H1 (cell line): ENCODE results near the gene FAM13C. TPM values are rescaled to one million over a fixed set of nuclear protein-coding genes. Genes with fewer than 3 reads are reported as not detected.

Experiments used
- CTCF ChIA-PET: fragments of 300-600 bp; sonication (Branson Sonifier 250); formaldehyde crosslinking; loops from one replicate; lab custom pipeline; 2021; ENCODE audit not compliant: partially characterized antibody; lab: Charles Lee
- POLR2A ChIA-PET: fragments of 300-600 bp; sonication (Branson Sonifier 250); formaldehyde crosslinking; loops from one replicate; lab custom pipeline; 2021; ENCODE audit warnings: inconsistent platforms; ENCODE audit not compliant: partially characterized antibody; lab: Charles Lee
- DNase-seq, 2 experiments: peaks; one replicate each; pipeline versions ENCODE4 v3.0.0 to v3.0.0-alpha.2; 2010 to 2022; ENCODE audit warnings: low spot score in 2 of 2, low read depth in 1 of 2, mixed read lengths in 1 of 2
- FAIRE-seq: peaks from 2 replicates; lab custom pipeline; 2011; peaks lifted over from hg19 to GRCh38; lab: Jason Lieb, UNC
- H2AFZ ChIP-seq: 2 replicates; pipeline ENCODE4 v1.8.1; 2012; ENCODE audit warnings: low read length, inconsistent platforms
- H2AK5ac ChIP-seq: 2 replicates; pipeline ENCODE4 v1.6.1; 2013; ENCODE audit warnings: low read depth, low read length
- H2BK120ac ChIP-seq: replicated peaks from 2 replicates; pipeline ENCODE3; 2013; ENCODE audit warnings: low read depth, low read length, inconsistent platforms
- H2BK12ac ChIP-seq: 2 replicates; pipeline ENCODE4 v1.6.1; 2013; ENCODE audit warnings: low read depth, low read length
- H2BK15ac ChIP-seq: 2 replicates; pipeline ENCODE4 v1.6.1; 2013; ENCODE audit warnings: low read length
- H2BK20ac ChIP-seq: 2 replicates; pipeline ENCODE4 v1.6.1; 2013; ENCODE audit warnings: low read length
- H2BK5ac ChIP-seq: 2 replicates; pipeline ENCODE4 v1.6.1; 2013; ENCODE audit warnings: low read depth, low read length
- H3K14ac ChIP-seq: 2 replicates; pipeline ENCODE4 v1.6.1; 2013; ENCODE audit warnings: inconsistent platforms; ENCODE audit not compliant: insufficient read length
- H3K18ac ChIP-seq: 2 replicates; pipeline ENCODE4 v1.6.1; 2013; ENCODE audit warnings: low read length; ENCODE audit errors: extremely low read depth
- H3K23ac ChIP-seq: 2 replicates; pipeline ENCODE4 v1.6.1; 2013; ENCODE audit warnings: inconsistent platforms; ENCODE audit not compliant: insufficient read length
- H3K23me2 ChIP-seq: 2 replicates; pipeline ENCODE4 v1.6.1; 2013; ENCODE audit warnings: low read depth, low read length
- H3K27ac ChIP-seq: 2 replicates; pipeline ENCODE4 v1.6.1; 2011; ENCODE audit warnings: low read depth, low read length, inconsistent platforms
- H3K27me3 ChIP-seq, 4 experiments: replicated peaks in 1 of 4; 1 replicate in 1 of 4; 2 replicates in 3 of 4; pipeline versions ENCODE4 v1.6.1 to v1.8.1; 2011 to 2013; ENCODE audit warnings: low read length in 3 of 4, mild to moderate bottlenecking in 3 of 4, inconsistent platforms in 2 of 4, mixed read lengths in 2 of 4, moderate library complexity in 1 of 4; ENCODE audit not compliant: control insufficient read depth in 3 of 4, insufficient read depth in 3 of 4; ENCODE audit errors: extremely low read depth in 1 of 4
- H3K36me3 ChIP-seq, 4 experiments: 2 replicates each; pipeline versions ENCODE4 v1.6.1 to v1.8.1; 2011 to 2013; ENCODE audit warnings: mild to moderate bottlenecking in 4 of 4, low read length in 3 of 4, moderate library complexity in 2 of 4, control low read depth in 1 of 4, inconsistent platforms in 1 of 4; ENCODE audit not compliant: insufficient read depth in 4 of 4, control insufficient read depth in 2 of 4
- H3K4ac ChIP-seq: replicated peaks from 2 replicates; pipeline ENCODE3; 2013; ENCODE audit warnings: low read length, low read depth, mixed read lengths, inconsistent platforms; ENCODE audit not compliant: insufficient read length
- H3K4me1 ChIP-seq, 4 experiments: replicated peaks in 1 of 4; 1 replicate in 1 of 4; 2 replicates in 3 of 4; pipeline versions ENCODE4 v1.6.1 to v1.8.1; 2011 to 2013; ENCODE audit warnings: low read length in 3 of 4, inconsistent platforms in 2 of 4, mixed read lengths in 1 of 4; ENCODE audit not compliant: insufficient read depth in 4 of 4, control insufficient read depth in 3 of 4
- H3K4me2 ChIP-seq, 2 experiments: 2 replicates each; pipeline versions ENCODE4 v1.6.1 to v1.8.1; 2011 to 2013; ENCODE audit warnings: low read depth in 2 of 2, low read length in 2 of 2, control low read depth in 1 of 2, inconsistent platforms in 1 of 2, mild to moderate bottlenecking in 1 of 2; ENCODE audit not compliant: insufficient read depth in 1 of 2
- H3K4me3 ChIP-seq, 4 experiments: fragments of 200-600, 300-600 bp in 1 of 4; sonication (generic), shearing (Covaris generic), sonication (Bioruptor Twin) in 1 of 4; 2 replicates each; pipeline versions ENCODE4 v1.5.1 to v1.8.1; 2011 to 2016; ENCODE audit warnings: low read length in 4 of 4, low read depth in 3 of 4, control low read depth in 2 of 4, inconsistent platforms in 2 of 4, mild to moderate bottlenecking in 2 of 4, mixed read lengths in 1 of 4, moderate library complexity in 1 of 4; ENCODE audit not compliant: insufficient read depth in 2 of 4; ENCODE audit errors: extremely low read depth in 1 of 4
- H3K56ac ChIP-seq: replicated peaks from 2 replicates; pipeline ENCODE3; 2013; ENCODE audit warnings: low read depth, mild to moderate bottlenecking, mixed read lengths, low read length, inconsistent platforms; ENCODE audit not compliant: insufficient read length
- H3K79me1 ChIP-seq: 2 replicates; pipeline ENCODE4 v1.6.1; 2013; ENCODE audit warnings: low read depth, low read length, control low read depth
- H3K79me2 ChIP-seq, 2 experiments: 2 replicates each; pipeline versions ENCODE4 v1.6.1 to v1.8.1; 2012 to 2013; ENCODE audit warnings: low read length in 2 of 2, mild to moderate bottlenecking in 2 of 2, inconsistent platforms in 1 of 2; ENCODE audit not compliant: insufficient read depth in 2 of 2, control insufficient read depth in 1 of 2
- H3K9ac ChIP-seq, 4 experiments: replicated peaks in 1 of 4; 1 replicate in 1 of 4; 2 replicates in 3 of 4; pipeline versions ENCODE4 v1.6.1 to v1.8.1; 2011 to 2013; ENCODE audit warnings: low read depth in 3 of 4, low read length in 3 of 4, control low read depth in 2 of 4, mild to moderate bottlenecking in 2 of 4, moderate library complexity in 2 of 4, inconsistent platforms in 1 of 4; ENCODE audit errors: extremely low read depth in 1 of 4
- H3K9me3 ChIP-seq, 2 experiments: 2 replicates each; pipeline versions ENCODE4 v1.6.1 to v1.8.1; 2012 to 2013; ENCODE audit warnings: mild to moderate bottlenecking in 2 of 2, moderate library complexity in 2 of 2, control low read depth in 1 of 2, inconsistent platforms in 1 of 2, low read depth in 1 of 2, low read length in 1 of 2, mixed read lengths in 1 of 2; ENCODE audit not compliant: insufficient read depth in 2 of 2
- H4K20me1 ChIP-seq, 2 experiments: replicated peaks in 1 of 2; 2 replicates each; pipeline versions ENCODE3 to v1.8.1; 2011 to 2013; ENCODE audit warnings: inconsistent platforms in 2 of 2, low read length in 2 of 2, mild to moderate bottlenecking in 1 of 2; ENCODE audit not compliant: insufficient read depth in 2 of 2, control insufficient read depth in 1 of 2
- H4K5ac ChIP-seq: 2 replicates; pipeline ENCODE4 v1.6.1; 2013; ENCODE audit warnings: low read length, low read depth, mixed read lengths, inconsistent platforms; ENCODE audit not compliant: insufficient read length
- H4K8ac ChIP-seq: 2 replicates; pipeline ENCODE4 v1.8.0; 2013; ENCODE audit warnings: mild to moderate bottlenecking, moderate library complexity, low read length, inconsistent platforms; ENCODE audit not compliant: insufficient read depth; ENCODE audit errors: extremely low read depth
- H4K91ac ChIP-seq: replicated peaks from 2 replicates; pipeline ENCODE3; 2013; ENCODE audit warnings: low read length, mixed read lengths, inconsistent platforms; ENCODE audit not compliant: insufficient read length
- GTF2F1 ChIP-seq: IDR thresholded peaks from 2 replicates; pipeline ENCODE4 v1.6.1; 2012; ENCODE audit warnings: low read depth, low read length, improper control_type of control experiment, borderline replicate concordance
- NANOG ChIP-seq: IDR thresholded peaks from 2 replicates; pipeline ENCODE4 v1.6.1; 2011; ENCODE audit warnings: low read length, low read depth, mild to moderate bottlenecking, inconsistent platforms; ENCODE audit not compliant: insufficient read depth, poor library complexity, severe bottlenecking
- RXRA ChIP-seq: IDR thresholded peaks from 2 replicates; pipeline ENCODE4 v1.6.1; 2011; ENCODE audit warnings: low read depth, mild to moderate bottlenecking, low read length, moderate library complexity; ENCODE audit not compliant: insufficient read depth
- SIX5 ChIP-seq: IDR thresholded peaks from 2 replicates; pipeline ENCODE4 v1.6.1; 2011; ENCODE audit warnings: mild to moderate bottlenecking, low read depth, low read length
- WGBS, 2 experiments: shearing (Covaris generic) in 1 of 2; methylation state at CpG; one replicate each; pipeline versions ENCODE4 v1.1.6 to v1.1.7; 2013 to 2015; ENCODE audit warnings: low lambda C conversion rate in 2 of 2, mixed read lengths in 2 of 2, inconsistent platforms in 1 of 2, low coverage in 1 of 2, missing lambda C conversion rate in 1 of 2; ENCODE audit not compliant: insufficient replicate concordance in 2 of 2, insufficient coverage in 1 of 2, insufficient read length in 1 of 2; ENCODE audit errors: extremely low coverage in 1 of 2, missing lambda C conversion rate in 1 of 2; 5-methylcytosine and 5-hydroxymethylcytosine counted together
- polyA plus RNA-seq, 7 experiments: library from polyadenylated mRNA; depleted of rRNA in 3 of 7; stranded (reverse) in 5 of 7; unstranded in 2 of 7; fragments of >200 nt in 5 of 7; fragments of 200-250 nt in 2 of 7; gene quantifications; 1 replicate in 5 of 7; 2 replicates in 1 of 7; 4 replicates in 1 of 7; pipeline versions ENCODE4 v1.2.1 to v1.2.3, GENCODE V29; 2011 to 2013; ENCODE audit warnings: missing spikeins in 2 of 7, mixed read lengths in 2 of 7
- total RNA-seq: library from RNA; stranded (reverse); fragmentation: NEBNext Ultra II Directional; extraction: Animal tissue kit (Norgen Biotek cat#: 25700); gene quantifications from 2 replicates; pipeline ENCODE4 v1.2.1, GENCODE V29; 2021

Gene FAM13C
- total and polyA plus RNA-seq, 2 of the 8 experiments (the other 6 are each of a cell fraction or from before 2014, with no cell fraction given), result 0.56 to 0.62 TPM

- Histone ChIP-seq H3K36me3 (no peaks in the 10 kb centered on the region), H3K4me1 (peaks cover 0 to 3% (median 0%) of the 10 kb centered on the region in 4 experiments; a peak in 1 of 7 replicates), H3K4me2 (no peak overlapping the region), H3K27ac (no peak overlapping the region), H2BK12ac (no peak overlapping the region), H3K18ac (no peak overlapping the region), H3K79me2 (no peaks in the 10 kb centered on the region), H3K4ac (no peak overlapping the region), H3K79me1 (no peaks in the 10 kb centered on the region), H2BK20ac (no peak overlapping the region), H3K14ac (no peak overlapping the region), H2AK5ac (no peak overlapping the region), H3K23me2 (no peaks in the 10 kb centered on the region), H3K23ac (no peak overlapping the region), H3K27me3 (no peaks in the 10 kb centered on the region), H2BK5ac (no peak overlapping the region), H2AFZ (no peak overlapping the region), H4K20me1 (no peaks in the 10 kb centered on the region), H4K5ac (no peak overlapping the region), H3K9ac (no peak overlapping the region), H2BK15ac (no peak overlapping the region), H2BK120ac (no peak overlapping the region), H4K8ac (no peak overlapping the region), H3K56ac (no peak overlapping the region), H3K4me3 (no peak overlapping the region), H4K91ac (no peak overlapping the region), H3K9me3 (no peaks in the 10 kb centered on the region)
- TF ChIP-seq SIX5 (no peak), RXRA (no peak), NANOG (no peak), GTF2F1 (no peak)
- POLR2A ChIA-PET, result interaction anchor here (0.7 kb wide), 2 partner anchors 13 to 1790 kb away, joined by 3 read pairs; no protein-coding TSS in a partner anchor
- 87% methylated on average over 3 of the region's 3 CpGs; no CpG with 5 or more reads in 1 of the 2 experiments for WGBS, 2 experiments
- no peak for FAIRE-seq
- DNase-seq, result no peak
- CTCF ChIA-PET, result interaction anchor here (0.7 to 1.9 kb wide), 3 partner anchors 15 to 615 kb away, joined by 4 to 5 read pairs (median 4); no protein-coding TSS in a partner anchor
Measured at GRCh38 chr10:59373071-59373470, 10.7 kb upstream of the FAM13C start.
